Measurements from ENCODE around the gene FICD. TPM values are rescaled to one million over a fixed set of nuclear protein-coding genes. Genes with fewer than 3 reads are reported as not detected.
"Not testable (repeated sequence)": the region's sequence is repeated elsewhere in the genome, so short reads cannot be mapped to it uniquely, and the experiment has no call there.

Gene FICD
- total RNA-seq, 2 experiments from 2014 or later: 3.5 to 4.5 TPM

GRCh38 chr12:108538616-108539195 is 23.6 kb downstream of the FICD start:
- no peak overlapping the region for H3K4me3 Mint-ChIP-seq
- ChIA-PET CTCF (interaction anchor here (1.4 to 1.8 kb wide), 2 partner anchors 10 to 79 kb away, joined by 3 to 5 read pairs; no protein-coding TSS in a partner anchor), POLR2A (no interaction called here)
- peaks cover 54% of the 10 kb centered on the region for H3K36me3 Mint-ChIP-seq (ENCODE audit: low read depth)
- H3K27me3 Mint-ChIP-seq: no peaks in the 10 kb centered on the region
- no peak for DNase-seq
- H3K27ac Mint-ChIP-seq: peak overlapping the region; percentile 3
- no peak for ATAC-seq
- no peaks in the 10 kb centered on the region for H3K9me3 Mint-ChIP-seq (ENCODE audit: low read depth)
- peaks cover 12% of the 10 kb centered on the region for H3K4me1 Mint-ChIP-seq
- intact Hi-C loops (cut with DNase I, micrococcal nuclease): no loop called here

DNA sequence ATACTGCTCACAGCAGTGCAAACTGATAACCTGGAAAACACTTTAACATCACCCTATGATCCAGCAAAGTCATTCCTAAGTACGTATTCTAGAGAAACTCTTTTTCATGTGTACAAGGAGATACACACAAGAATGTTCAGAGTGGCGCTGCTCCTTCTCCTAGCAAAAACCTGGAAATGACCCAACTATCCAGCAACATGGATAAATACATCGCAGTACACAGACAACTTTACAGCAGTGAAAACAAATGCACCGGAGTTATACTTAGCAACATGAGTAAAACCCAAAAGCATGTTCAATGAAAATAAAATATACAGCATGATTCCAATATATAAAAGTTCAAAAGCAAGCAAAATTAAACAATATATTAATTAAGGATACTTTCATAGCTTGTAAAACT is 27.2 kb downstream of the FICD start:
- ATAC-seq (no peak), DNase-seq (no peak)
- Mint-ChIP-seq H3K27me3 (no peaks in the 10 kb centered on the region), H3K4me1 (peaks cover 12% of the 10 kb centered on the region), H3K9me3 (ENCODE audit: low read depth) (no peaks in the 10 kb centered on the region), H3K4me3 (no peak overlapping the region), H3K27ac (peak overlapping the region; percentile 42), H3K36me3 (ENCODE audit: low read depth) (peaks cover 50% of the 10 kb centered on the region)
- ChIA-PET POLR2A (no interaction called here), CTCF (no interaction called here)
- intact Hi-C loops (cut with DNase I, micrococcal nuclease): loop anchor here in 1 of 2 experiments (1.0 kb wide), 1 partner anchor 9 kb away; no protein-coding TSS in a partner anchor

DNA sequence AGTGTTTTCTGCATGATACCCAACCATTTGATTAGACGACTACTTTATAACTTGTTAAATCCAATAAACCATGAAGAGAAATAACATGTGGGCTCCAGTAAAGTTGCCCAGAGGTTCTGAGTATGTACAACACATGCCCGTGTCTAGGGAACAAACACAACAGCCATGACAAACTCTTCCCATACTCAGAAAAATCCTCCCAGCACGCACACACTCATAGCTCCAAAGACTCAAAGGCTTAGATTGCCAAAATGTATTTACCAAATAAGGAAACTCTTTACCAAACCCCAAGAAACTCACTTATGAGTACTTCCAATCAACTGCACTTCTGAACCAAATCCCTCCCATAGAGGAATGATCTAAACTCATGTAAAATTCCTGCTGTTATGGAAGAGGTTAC is 28.6 kb downstream of the FICD start:
- H3K4me1 Mint-ChIP-seq: peaks cover 12% of the 10 kb centered on the region
- no peaks in the 10 kb centered on the region for H3K27me3 Mint-ChIP-seq
- H3K4me3 Mint-ChIP-seq: no peak overlapping the region
- ChIA-PET CTCF (no interaction called here), POLR2A (no interaction called here)
- intact Hi-C loops (cut with DNase I, micrococcal nuclease): no loop called here
- no peak for DNase-seq
- no peaks in the 10 kb centered on the region for H3K9me3 Mint-ChIP-seq (ENCODE audit: low read depth)
- ATAC-seq: no peak
- H3K27ac Mint-ChIP-seq: no peak overlapping the region
- H3K36me3 Mint-ChIP-seq (ENCODE audit: low read depth): peaks cover 49% of the 10 kb centered on the region

DNA sequence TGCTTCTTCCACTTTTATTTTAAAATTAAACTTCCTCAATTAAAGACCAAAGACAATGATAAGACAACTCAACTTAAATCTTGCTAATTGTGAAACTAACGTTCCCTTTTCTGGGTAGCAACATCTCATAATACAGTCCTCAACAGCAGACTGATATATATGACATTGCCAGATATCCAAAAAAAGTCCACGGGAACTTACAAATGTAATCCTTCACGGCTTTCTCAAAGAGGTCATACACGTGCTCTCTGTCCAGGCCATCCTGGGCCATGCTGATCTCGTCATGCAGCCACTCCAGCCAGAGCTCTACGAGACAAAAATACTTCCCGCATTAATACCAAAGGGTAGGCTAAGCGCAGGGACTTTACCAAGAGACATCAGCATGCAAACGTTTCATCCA is 32.6 kb downstream of the FICD start:
- ATAC-seq: no peak
- no peak for DNase-seq
- CTCF ChIA-PET: interaction anchor here (0.9 kb wide), 1 partner anchor 35 kb away, joined by 3 read pairs; no protein-coding TSS in a partner anchor
- intact Hi-C loops (cut with DNase I, micrococcal nuclease): no loop called here
- Mint-ChIP-seq H3K36me3 (ENCODE audit: low read depth) (peaks cover 53% of the 10 kb centered on the region), H3K9me3 (ENCODE audit: low read depth) (no peaks in the 10 kb centered on the region), H3K4me1 (peaks cover 26% of the 10 kb centered on the region), H3K27ac (no peak overlapping the region), H3K4me3 (no peak overlapping the region), H3K27me3 (no peaks in the 10 kb centered on the region)
- POLR2A ChIA-PET: no interaction called here

GRCh38 chr12:108548954-108549521 is 34.0 kb downstream of the FICD start:
- Mint-ChIP-seq H3K9me3 (ENCODE audit: low read depth) (no peaks in the 10 kb centered on the region), H3K27me3 (no peaks in the 10 kb centered on the region), H3K36me3 (ENCODE audit: low read depth) (peaks cover 42% of the 10 kb centered on the region), H3K27ac (peak overlapping the region; percentile 33), H3K4me3 (no peak overlapping the region), H3K4me1 (peaks cover 39% of the 10 kb centered on the region)
- DNase-seq: no peak
- POLR2A ChIA-PET: interaction anchor here (0.6 kb wide), 1 partner anchor 9 kb away, joined by 3 read pairs; no protein-coding TSS in a partner anchor
- CTCF ChIA-PET: interaction anchor here (0.6 to 1.7 kb wide), 6 partner anchors 9 to 314 kb away, joined by 3 to 5 read pairs (median 3); no protein-coding TSS in a partner anchor
- intact Hi-C loops (cut with DNase I, micrococcal nuclease): no loop called here
- ATAC-seq: no peak

GRCh38 chr12:108551535-108551934 is 36.5 kb downstream of the FICD start:
- Mint-ChIP-seq H3K27me3 (no peaks in the 10 kb centered on the region), H3K9me3 (ENCODE audit: low read depth) (no peaks in the 10 kb centered on the region), H3K4me1 (peaks cover 58% of the 10 kb centered on the region), H3K36me3 (ENCODE audit: low read depth) (peaks cover 28% of the 10 kb centered on the region), H3K4me3 (peak overlapping the region; percentile 24), H3K27ac (no peak overlapping the region)
- intact Hi-C loops (cut with DNase I, micrococcal nuclease): no loop called here
- no peak for ATAC-seq
- ChIA-PET POLR2A (no interaction called here), CTCF (interaction anchor here (1.0 kb wide), 1 partner anchor 39 kb away, joined by 3 read pairs; no protein-coding TSS in a partner anchor)
- no peak for DNase-seq

DNA sequence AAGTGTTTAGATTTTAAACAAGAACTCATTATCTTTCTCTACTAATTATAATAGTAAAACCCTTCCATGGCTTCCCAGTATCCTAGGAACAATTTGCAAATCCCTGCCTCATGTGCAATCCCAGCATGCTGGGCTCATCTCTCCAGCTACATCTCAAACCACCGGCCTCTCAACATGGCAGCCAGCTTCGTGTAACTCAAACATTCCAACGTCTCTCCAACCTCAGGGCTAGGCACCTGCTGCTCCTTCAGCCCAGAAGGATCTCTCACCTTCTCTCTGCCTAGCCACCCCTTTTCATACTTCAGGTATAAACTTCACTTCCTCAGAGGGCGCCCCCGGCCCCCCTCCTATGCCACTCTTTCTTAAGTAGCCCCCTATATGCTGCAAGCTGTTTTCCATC is 38.7 kb downstream of the FICD start:
- DNase-seq (no peak), ATAC-seq (no peak)
- Mint-ChIP-seq H3K9me3 (ENCODE audit: low read depth) (no peaks in the 10 kb centered on the region), H3K4me3 (no peak overlapping the region), H3K27me3 (no peaks in the 10 kb centered on the region), H3K36me3 (ENCODE audit: low read depth) (peaks cover 25% of the 10 kb centered on the region), H3K27ac (no peak overlapping the region), H3K4me1 (peaks cover 75% of the 10 kb centered on the region)
- intact Hi-C loops (cut with DNase I, micrococcal nuclease): no loop called here
- CTCF ChIA-PET: interaction anchor here (0.9 kb wide), 1 partner anchor 67 kb away, joined by 3 read pairs; no protein-coding TSS in a partner anchor
- POLR2A ChIA-PET: no interaction called here

GRCh38 chr12:108555383-108555782 is 40.3 kb downstream of the FICD start:
- ATAC-seq; DNase-seq; intact Hi-C loops (cut with DNase I, micrococcal nuclease); H3K27me3 Mint-ChIP-seq; H3K9me3 Mint-ChIP-seq (ENCODE audit: low read depth); H3K4me3 Mint-ChIP-seq; H3K27ac Mint-ChIP-seq: not testable (repeated sequence)
- Mint-ChIP-seq H3K4me1 (peaks cover 80% of the 10 kb centered on the region), H3K36me3 (ENCODE audit: low read depth) (peaks cover 26% of the 10 kb centered on the region)
- POLR2A ChIA-PET: interaction anchor here (0.7 kb wide), 1 partner anchor 99 kb away, joined by 4 read pairs; no protein-coding TSS in a partner anchor
- CTCF ChIA-PET: interaction anchor here (2.5 kb wide), 1 partner anchor 62 kb away, joined by 7 read pairs; no protein-coding TSS in a partner anchor

- H3K4me1 Mint-ChIP-seq: peaks cover 52% of the 10 kb centered on the region
- ATAC-seq: peak; percentile 5
- H3K27me3 Mint-ChIP-seq: no peaks in the 10 kb centered on the region
- POLR2A ChIA-PET: interaction anchor here (2.7 kb wide), 1 partner anchor 9 kb away, joined by 10 read pairs; no protein-coding TSS in a partner anchor
- H3K4me3 Mint-ChIP-seq: peak overlapping the region; percentile 100
- DNase-seq: peak; percentile 57
- CTCF ChIA-PET: interaction anchor here (1.0 to 12.8 kb wide), 2 partner anchors 60 to 76 kb away, joined by 3 to 270 read pairs; no protein-coding TSS in a partner anchor
- H3K27ac Mint-ChIP-seq: peak overlapping the region; percentile 100
- H3K9me3 Mint-ChIP-seq (ENCODE audit: low read depth): no peaks in the 10 kb centered on the region
- peaks cover 24% of the 10 kb centered on the region for H3K36me3 Mint-ChIP-seq (ENCODE audit: low read depth)
- intact Hi-C loops (cut with DNase I, micrococcal nuclease): no loop called here
Measured at GRCh38 chr12:108559007-108559655, 44.1 kb downstream of the FICD start.

- Mint-ChIP-seq H3K36me3 (ENCODE audit: low read depth) (peaks cover 28% of the 10 kb centered on the region), H3K27ac (peak overlapping the region; percentile 100), H3K4me1 (peaks cover 52% of the 10 kb centered on the region), H3K9me3 (ENCODE audit: low read depth) (no peaks in the 10 kb centered on the region), H3K27me3 (no peaks in the 10 kb centered on the region), H3K4me3 (peak overlapping the region; percentile 100)
- intact Hi-C loops (cut with DNase I, micrococcal nuclease): loop anchor here (2.0 to 10.0 kb wide), 10 partner anchors 45 to 1467 kb away; partner anchors contain the start of genes MMAB (in 2 of the 2), MVK (in 2 of the 2), CORO1C (in 1 of the 2) and CRY1 (in 1 of the 2)
- CTCF ChIA-PET: interaction anchor here (0.9 to 12.8 kb wide), 4 partner anchors 47 to 244 kb away, joined by 3 to 270 read pairs (median 5); no protein-coding TSS in a partner anchor
- DNase-seq (peak; percentile 21), ATAC-seq (no peak)
- POLR2A ChIA-PET: interaction anchor here (0.7 to 2.7 kb wide), 2 partner anchors 9 to 1464 kb away, joined by 3 to 10 read pairs; no protein-coding TSS in a partner anchor
Measured at GRCh38 chr12:108559748-108560147, 44.7 kb downstream of the FICD start.

- ChIA-PET POLR2A (interaction anchor here (0.7 to 2.7 kb wide), 3 partner anchors 8 to 1464 kb away, joined by 3 to 10 read pairs (median 3); no protein-coding TSS in a partner anchor), CTCF (interaction anchor here (0.9 to 12.8 kb wide), 6 partner anchors 16 to 243 kb away, joined by 3 to 270 read pairs (median 4); no protein-coding TSS in a partner anchor)
- Mint-ChIP-seq H3K27me3 (no peaks in the 10 kb centered on the region), H3K4me3 (peak overlapping the region; percentile 100), H3K4me1 (peaks cover 50% of the 10 kb centered on the region), H3K36me3 (ENCODE audit: low read depth) (peaks cover 29% of the 10 kb centered on the region), H3K27ac (peak overlapping the region; percentile 100), H3K9me3 (ENCODE audit: low read depth) (no peaks in the 10 kb centered on the region)
- intact Hi-C loops (cut with DNase I, micrococcal nuclease): loop anchor here (2.0 to 10.0 kb wide), 10 partner anchors 46 to 1468 kb away; partner anchors contain the start of genes MMAB (in 2 of the 2), MVK (in 2 of the 2), CORO1C (in 1 of the 2) and CRY1 (in 1 of the 2)
- ATAC-seq (no peak), DNase-seq (no peak)
Measured at GRCh38 chr12:108560321-108560721, 45.2 kb downstream of the FICD start.

Measured in activated CD4-positive, alpha-beta T cell treated with anti-CD3 and anti-CD28 coated beads for 36 hours (primary cell).